ENCODE measurements around the gene RSU1. TPM values are rescaled to one million over a fixed set of nuclear protein-coding genes. Genes with fewer than 3 reads are reported as not detected.
A peak's percentile ranks its signal among the peaks of the same experiment; 100 is the strongest.

Gene RSU1
- total RNA-seq, 1 donor from 2014 or later, result 142 TPM

GRCh38 chr10:16545116-16545736 is 272.0 kb downstream of the RSU1 start:
- peak; percentile 39 for FAIRE-seq
- no peak overlapping the region for H2AFZ ChIP-seq (ENCODE audit: low read depth, low read length)

GRCh38 chr10:16544591-16544990 is 272.6 kb downstream of the RSU1 start:
- no peak for DNase-seq (ENCODE audit: low read depth)
- H3K4me3 Mint-ChIP-seq (ENCODE audit: unreplicated experiment), result no peak overlapping the region
- no peak overlapping the region for H3K4me3 ChIP-seq (ENCODE audit: insufficient read depth, low read depth, low read length)
- H3K9me3 ChIP-seq (ENCODE audit: insufficient read depth, low read depth, low read length), result no peaks in the 10 kb centered on the region
- H3K27me3 Mint-ChIP-seq (ENCODE audit: low read depth, unreplicated experiment), result peaks cover 16% of the 10 kb centered on the region
- H3K36me3 ChIP-seq (ENCODE audit: insufficient read depth, low read length), result no peaks in the 10 kb centered on the region
- no peaks in the 10 kb centered on the region for H3K4me1 ChIP-seq (ENCODE audit: insufficient read depth, low read length)
- peaks cover 2% of the 10 kb centered on the region for H3K36me3 Mint-ChIP-seq (ENCODE audit: low read depth, unreplicated experiment)
- no peaks in the 10 kb centered on the region for H4K20me1 ChIP-seq (ENCODE audit: insufficient read depth, low read length)
- FAIRE-seq, result no peak
- TF ChIP-seq EZH2 (IDR thresholded peaks at IDR 0.05; ENCODE audit: insufficient read depth, low read length) (no peak), CTCF (IDR thresholded peaks at IDR 0.05; ENCODE audit: insufficient read depth, low read depth, low read length) (no peak)
- no peak overlapping the region for H3K4me2 ChIP-seq (ENCODE audit: low read length)
- H3K27ac Mint-ChIP-seq (ENCODE audit: unreplicated experiment), result no peak overlapping the region
- no peak overlapping the region for H3K9ac ChIP-seq (ENCODE audit: low read length)
- H3K27me3 ChIP-seq (ENCODE audit: insufficient read depth, low read length), result no peaks in the 10 kb centered on the region
- no peak overlapping the region for H2AFZ ChIP-seq (ENCODE audit: low read depth, low read length)
- H3K79me2 ChIP-seq (ENCODE audit: insufficient read depth, low read length), result no peaks in the 10 kb centered on the region
- H3K4me1 Mint-ChIP-seq (ENCODE audit: low read depth, unreplicated experiment), result no peaks in the 10 kb centered on the region
- no peak overlapping the region for H3K27ac ChIP-seq (ENCODE audit: low read depth, low read length)
- peaks cover 2% of the 10 kb centered on the region for H3K9me3 Mint-ChIP-seq (ENCODE audit: unreplicated experiment)

More at GRCh38 chr10:16545116-16545736, 272.0 kb downstream of the RSU1 start:
- Histone ChIP-seq H3K4me1 (ENCODE audit: insufficient read depth, low read length) (no peaks in the 10 kb centered on the region), H3K9me3 (ENCODE audit: insufficient read depth, low read depth, low read length) (no peaks in the 10 kb centered on the region), H3K36me3 (ENCODE audit: insufficient read depth, low read length) (no peaks in the 10 kb centered on the region), H3K4me2 (ENCODE audit: low read length) (no peak overlapping the region), H3K4me3 (ENCODE audit: insufficient read depth, low read depth, low read length) (no peak overlapping the region), H3K27me3 (ENCODE audit: insufficient read depth, low read length) (no peaks in the 10 kb centered on the region), H3K9ac (ENCODE audit: low read length) (no peak overlapping the region), H3K79me2 (ENCODE audit: insufficient read depth, low read length) (no peaks in the 10 kb centered on the region), H3K27ac (ENCODE audit: low read depth, low read length) (no peak overlapping the region), H4K20me1 (ENCODE audit: insufficient read depth, low read length) (no peaks in the 10 kb centered on the region)
- Mint-ChIP-seq H3K9me3 (ENCODE audit: unreplicated experiment) (peaks cover 2% of the 10 kb centered on the region), H3K27ac (ENCODE audit: unreplicated experiment) (no peak overlapping the region), H3K4me3 (ENCODE audit: unreplicated experiment) (no peak overlapping the region), H3K4me1 (ENCODE audit: low read depth, unreplicated experiment) (no peaks in the 10 kb centered on the region), H3K36me3 (ENCODE audit: low read depth, unreplicated experiment) (peaks cover 2% of the 10 kb centered on the region), H3K27me3 (ENCODE audit: low read depth, unreplicated experiment) (peaks cover 11% of the 10 kb centered on the region)
- DNase-seq (ENCODE audit: low read depth), result no peak
- no peak for TF ChIP-seq EZH2 (IDR thresholded peaks at IDR 0.05; ENCODE audit: insufficient read depth, low read length)
- TF ChIP-seq CTCF (IDR thresholded peaks at IDR 0.05; ENCODE audit: insufficient read depth, low read depth, low read length), result peak; percentile 64

GRCh38 chr10:16544099-16544498 is 273.1 kb downstream of the RSU1 start:
- Histone ChIP-seq H3K4me2 (ENCODE audit: low read length) (no peak overlapping the region), H3K27ac (ENCODE audit: low read depth, low read length) (no peak overlapping the region), H4K20me1 (ENCODE audit: insufficient read depth, low read length) (no peaks in the 10 kb centered on the region), H3K9me3 (ENCODE audit: insufficient read depth, low read depth, low read length) (no peaks in the 10 kb centered on the region), H3K27me3 (ENCODE audit: insufficient read depth, low read length) (no peaks in the 10 kb centered on the region), H2AFZ (ENCODE audit: low read depth, low read length) (no peak overlapping the region), H3K36me3 (ENCODE audit: insufficient read depth, low read length) (no peaks in the 10 kb centered on the region), H3K4me3 (ENCODE audit: insufficient read depth, low read depth, low read length) (no peak overlapping the region), H3K4me1 (ENCODE audit: insufficient read depth, low read length) (no peaks in the 10 kb centered on the region), H3K9ac (ENCODE audit: low read length) (no peak overlapping the region), H3K79me2 (ENCODE audit: insufficient read depth, low read length) (no peaks in the 10 kb centered on the region)
- no peak for DNase-seq (ENCODE audit: low read depth)
- Mint-ChIP-seq H3K36me3 (ENCODE audit: low read depth, unreplicated experiment) (peaks cover 2% of the 10 kb centered on the region), H3K27me3 (ENCODE audit: low read depth, unreplicated experiment) (peaks cover 14% of the 10 kb centered on the region), H3K4me3 (ENCODE audit: unreplicated experiment) (no peak overlapping the region), H3K4me1 (ENCODE audit: low read depth, unreplicated experiment) (no peaks in the 10 kb centered on the region), H3K9me3 (ENCODE audit: unreplicated experiment) (peaks cover 2% of the 10 kb centered on the region), H3K27ac (ENCODE audit: unreplicated experiment) (no peak overlapping the region)
- TF ChIP-seq EZH2 (IDR thresholded peaks at IDR 0.05; ENCODE audit: insufficient read depth, low read length), result no peak
- TF ChIP-seq CTCF (IDR thresholded peaks at IDR 0.05; ENCODE audit: insufficient read depth, low read depth, low read length), result no peak
- no peak for FAIRE-seq

Measured in astrocyte (in vitro differentiated cells and primary cell).